K562 (cell line): Measurements from ENCODE around the gene OSGIN1. TPM values are rescaled to one million over a fixed set of nuclear protein-coding genes. Genes with fewer than 3 reads are reported as not detected.

ENCODE experiments used
- CCNT2 ChIP-seq: IDR thresholded peaks from 2 replicates; pipeline ENCODE4 v1.6.1; 2011; ENCODE audit warnings: borderline replicate concordance, low read depth, mild to moderate bottlenecking, moderate library complexity, mixed read lengths, low read length; ENCODE audit not compliant: insufficient read length; ENCODE audit errors: extremely low read depth
- EGR1 ChIP-seq: fragments of 450-650 bp; conservative IDR thresholded peaks from 2 replicates; pipeline ENCODE4 v1.6.1; 2017; ENCODE audit warnings: mild to moderate bottlenecking
- HDAC2 ChIP-seq: fragments of 450-650 bp; IDR thresholded peaks from 2 replicates; pipeline ENCODE4 v1.6.1; 2016; ENCODE audit warnings: mild to moderate bottlenecking
- KAT8 ChIP-seq: fragments of 450-650 bp; IDR thresholded peaks from 2 replicates; pipeline ENCODE4 v1.6.1; 2016; ENCODE audit warnings: low read depth, mild to moderate bottlenecking
- STAG1 ChIP-seq: sonication (generic); formaldehyde crosslinking; IDR thresholded peaks from 2 replicates; pipeline ENCODE4 v1.5.0; 2020; ENCODE audit warnings: missing genetic modification reagents, borderline replicate concordance
- SUPT5H ChIP-seq: fragments of 450-650 bp; IDR thresholded peaks from 2 replicates; pipeline ENCODE4 v1.6.1; 2016
- ZNF76 ChIP-seq: fragments of 250-450 bp; sonication (Bioruptor Pico); IDR thresholded peaks from 2 replicates; pipeline ENCODE4 v1.4.0; 2020; ENCODE audit warnings: mild to moderate bottlenecking, moderate library complexity, borderline replicate concordance
- polyA plus RNA-seq, 8 experiments: library from polyadenylated mRNA; depleted of rRNA in 4 of 8; stranded (reverse) in 5 of 8; unstranded in 3 of 8; fragments of >200 nt; fragmentation: Nextera tagmentation in 2 of 8; fragmentation: Illumina TruSeq in 1 of 8; extraction: Ambion mirVana in 2 of 8; extraction: Trizol in 1 of 8; gene quantifications; 2 replicates each; pipeline versions ENCODE4 v1.2.1 to v1.2.3, GENCODE V29; 2011 to 2014; ENCODE audit warnings: inconsistent platforms in 1 of 8, missing spikeins in 1 of 8
- total RNA-seq, 7 experiments: library from RNA; depleted of rRNA in 6 of 7; stranded (reverse); fragments of >200 nt in 6 of 7; fragmentation: Illumina TruSeq in 2 of 7; extraction: Trizol in 2 of 7; gene quantifications; 2 replicates each; pipeline versions ENCODE4 v1.2.1 to v1.2.3, GENCODE V29; 2011 to 2021; ENCODE audit warnings: low replicate concordance in 1 of 7
- TF ChIP-seq, protein P1 (sequence below): fragments of 200-800 bp; sonication (Bioruptor generic); IDR thresholded peaks from 2 replicates; pipeline ENCODE4 v1.6.1; 2017; ENCODE audit warnings: missing genetic modification characterization, missing compliant biosample characterization
- TF ChIP-seq, protein P2 (sequence below), 2 experiments: fragments of 450-650 bp; formaldehyde crosslinking in 1 of 2; IDR thresholded peaks; 2 replicates each; pipeline versions ENCODE4 v1.4.0 to v1.6.1; 2014 to 2020; ENCODE audit warnings: mild to moderate bottlenecking in 2 of 2, borderline replicate concordance in 1 of 2, low read depth in 1 of 2

OSGIN1 gene
- total and polyA plus RNA-seq, 9 of the 15 experiments (the other 6 are each of a cell fraction or from before 2014, with no cell fraction given): 0.03 to 3.6 (median 1.6) TPM

DNA sequence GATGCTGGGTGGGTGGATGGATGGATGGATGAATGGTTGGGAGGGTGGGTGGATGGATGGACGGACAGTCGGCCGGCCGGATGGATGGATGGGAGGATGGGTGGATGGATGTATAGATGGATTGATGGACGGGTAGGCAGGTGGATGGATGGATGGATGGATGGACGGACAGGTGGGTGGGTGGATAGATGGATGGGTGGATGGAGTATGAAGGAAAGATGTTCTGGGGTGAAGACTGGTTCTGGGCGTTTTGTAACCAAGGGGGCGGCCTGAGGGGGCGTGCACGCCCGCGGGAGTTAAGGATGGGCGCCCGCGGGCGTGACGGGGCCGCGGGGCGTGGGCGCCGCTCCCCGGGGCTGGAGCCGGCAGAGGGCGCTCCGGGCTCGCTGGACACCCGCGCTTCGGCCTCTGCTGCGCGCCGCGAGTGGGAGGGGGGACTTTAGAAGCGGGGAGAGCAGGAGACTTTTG is 14.8 kb downstream of the OSGIN1 start, which contains the start of gene NECAB2 (continued):
- TF ChIP-seq, protein P1, sequence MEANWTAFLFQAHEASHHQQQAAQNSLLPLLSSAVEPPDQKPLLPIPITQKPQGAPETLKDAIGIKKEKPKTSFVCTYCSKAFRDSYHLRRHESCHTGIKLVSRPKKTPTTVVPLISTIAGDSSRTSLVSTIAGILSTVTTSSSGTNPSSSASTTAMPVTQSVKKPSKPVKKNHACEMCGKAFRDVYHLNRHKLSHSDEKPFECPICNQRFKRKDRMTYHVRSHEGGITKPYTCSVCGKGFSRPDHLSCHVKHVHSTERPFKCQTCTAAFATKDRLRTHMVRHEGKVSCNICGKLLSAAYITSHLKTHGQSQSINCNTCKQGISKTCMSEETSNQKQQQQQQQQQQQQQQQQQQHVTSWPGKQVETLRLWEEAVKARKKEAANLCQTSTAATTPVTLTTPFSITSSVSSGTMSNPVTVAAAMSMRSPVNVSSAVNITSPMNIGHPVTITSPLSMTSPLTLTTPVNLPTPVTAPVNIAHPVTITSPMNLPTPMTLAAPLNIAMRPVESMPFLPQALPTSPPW: peak; percentile 83
- peak; percentile 63; the same call in 1 of the 2 replicates for TF ChIP-seq STAG1 (CRISPR knock-in tag)
- TF ChIP-seq KAT8: no peak
- TF ChIP-seq SUPT5H: peak; percentile 27; the same call in 1 of the 2 replicates
- no peak for TF ChIP-seq ZNF76 (CRISPR knock-in tag)
- TF ChIP-seq HDAC2: peak; percentile 55; the same call in 1 of the 2 replicates
- peak; percentile 35 for TF ChIP-seq CCNT2
- TF ChIP-seq EGR1: peak; percentile 90
- TF ChIP-seq, protein P2, sequence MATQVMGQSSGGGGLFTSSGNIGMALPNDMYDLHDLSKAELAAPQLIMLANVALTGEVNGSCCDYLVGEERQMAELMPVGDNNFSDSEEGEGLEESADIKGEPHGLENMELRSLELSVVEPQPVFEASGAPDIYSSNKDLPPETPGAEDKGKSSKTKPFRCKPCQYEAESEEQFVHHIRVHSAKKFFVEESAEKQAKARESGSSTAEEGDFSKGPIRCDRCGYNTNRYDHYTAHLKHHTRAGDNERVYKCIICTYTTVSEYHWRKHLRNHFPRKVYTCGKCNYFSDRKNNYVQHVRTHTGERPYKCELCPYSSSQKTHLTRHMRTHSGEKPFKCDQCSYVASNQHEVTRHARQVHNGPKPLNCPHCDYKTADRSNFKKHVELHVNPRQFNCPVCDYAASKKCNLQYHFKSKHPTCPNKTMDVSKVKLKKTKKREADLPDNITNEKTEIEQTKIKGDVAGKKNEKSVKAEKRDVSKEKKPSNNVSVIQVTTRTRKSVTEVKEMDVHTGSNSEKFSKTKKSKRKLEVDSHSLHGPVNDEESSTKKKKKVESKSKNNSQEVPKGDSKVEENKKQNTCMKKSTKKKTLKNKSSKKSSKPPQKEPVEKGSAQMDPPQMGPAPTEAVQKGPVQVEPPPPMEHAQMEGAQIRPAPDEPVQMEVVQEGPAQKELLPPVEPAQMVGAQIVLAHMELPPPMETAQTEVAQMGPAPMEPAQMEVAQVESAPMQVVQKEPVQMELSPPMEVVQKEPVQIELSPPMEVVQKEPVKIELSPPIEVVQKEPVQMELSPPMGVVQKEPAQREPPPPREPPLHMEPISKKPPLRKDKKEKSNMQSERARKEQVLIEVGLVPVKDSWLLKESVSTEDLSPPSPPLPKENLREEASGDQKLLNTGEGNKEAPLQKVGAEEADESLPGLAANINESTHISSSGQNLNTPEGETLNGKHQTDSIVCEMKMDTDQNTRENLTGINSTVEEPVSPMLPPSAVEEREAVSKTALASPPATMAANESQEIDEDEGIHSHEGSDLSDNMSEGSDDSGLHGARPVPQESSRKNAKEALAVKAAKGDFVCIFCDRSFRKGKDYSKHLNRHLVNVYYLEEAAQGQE (IDR thresholded peaks at IDR 0.05; ENCODE audit: borderline replicate concordance): peak; percentile 77
- TF ChIP-seq, protein P2 (CRISPR knock-in tag; IDR thresholded peaks at IDR 0.05; ENCODE audit: low read depth): no peak
